Liver (tissue), 3 donors: Measurements from ENCODE around the gene SYT5.

Experiments
- CTCF ChIP-seq: fragments of 150-350 bp; IDR thresholded peaks from 2 replicates; pipeline ENCODE4 v1.5.1; 2017; ENCODE audit warnings: improper control_type of control experiment, low read depth, low read length; ENCODE audit not compliant: missing input control
- EGR1 ChIP-seq, 2 donors: IDR thresholded peaks; 2 replicates each; pipeline ENCODE4 v1.6.1; 2016 to 2018; ENCODE audit warnings: antibody characterized with exemption in 2 of 2, low read depth in 2 of 2
- FOXA1 ChIP-seq: IDR thresholded peaks from 2 replicates; pipeline ENCODE4 v1.6.1; 2016; ENCODE audit warnings: antibody characterized with exemption
- JUND ChIP-seq, 2 donors: IDR thresholded peaks; 2 replicates each; pipeline ENCODE4 v1.6.1; 2016; ENCODE audit warnings: antibody characterized with exemption in 2 of 2
- SP1 ChIP-seq: IDR thresholded peaks from 2 replicates; pipeline ENCODE4 v1.6.1; 2018; ENCODE audit warnings: antibody characterized with exemption, mild to moderate bottlenecking
- TF ChIP-seq, protein P1 (sequence below): IDR thresholded peaks from 2 replicates; pipeline ENCODE4 v1.6.1; 2016; ENCODE audit warnings: antibody characterized with exemption, mild to moderate bottlenecking
- TF ChIP-seq, protein P2 (sequence below): IDR thresholded peaks from 2 replicates; pipeline ENCODE4 v1.6.1; 2016; ENCODE audit warnings: antibody characterized with exemption
- donor health status: healthy.
- donor health status: healthy.

DNA sequence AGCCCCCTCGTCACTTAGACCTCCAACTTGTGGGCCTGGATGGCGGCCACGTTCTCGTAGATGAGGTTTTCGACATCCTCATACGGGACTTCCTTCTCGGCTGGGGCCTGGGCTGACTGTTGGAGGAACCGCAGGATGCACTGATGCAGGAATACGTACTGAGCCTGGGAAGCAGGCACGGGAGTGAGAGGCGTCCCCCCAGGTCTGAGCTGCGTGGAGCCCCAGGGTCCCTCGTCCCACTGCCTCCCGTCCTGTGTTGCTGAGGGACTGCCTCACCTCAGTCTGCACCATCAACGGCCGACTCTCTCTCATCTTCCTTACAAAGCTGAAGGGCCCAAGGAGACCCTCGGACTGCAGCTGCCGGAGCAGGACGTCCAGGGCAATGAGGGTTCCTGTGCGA is 1.7 kb upstream of the SYT5 start:
- TF ChIP-seq CTCF (no peak), SP1 (no peak), EGR1 (IDR thresholded peaks at IDR 0.05; ENCODE audit: low read depth in 2 of 2) (no peak), JUND (IDR thresholded peaks at IDR 0.05) (no peak), FOXA1 (no peak)
- TF ChIP-seq, protein P1, sequence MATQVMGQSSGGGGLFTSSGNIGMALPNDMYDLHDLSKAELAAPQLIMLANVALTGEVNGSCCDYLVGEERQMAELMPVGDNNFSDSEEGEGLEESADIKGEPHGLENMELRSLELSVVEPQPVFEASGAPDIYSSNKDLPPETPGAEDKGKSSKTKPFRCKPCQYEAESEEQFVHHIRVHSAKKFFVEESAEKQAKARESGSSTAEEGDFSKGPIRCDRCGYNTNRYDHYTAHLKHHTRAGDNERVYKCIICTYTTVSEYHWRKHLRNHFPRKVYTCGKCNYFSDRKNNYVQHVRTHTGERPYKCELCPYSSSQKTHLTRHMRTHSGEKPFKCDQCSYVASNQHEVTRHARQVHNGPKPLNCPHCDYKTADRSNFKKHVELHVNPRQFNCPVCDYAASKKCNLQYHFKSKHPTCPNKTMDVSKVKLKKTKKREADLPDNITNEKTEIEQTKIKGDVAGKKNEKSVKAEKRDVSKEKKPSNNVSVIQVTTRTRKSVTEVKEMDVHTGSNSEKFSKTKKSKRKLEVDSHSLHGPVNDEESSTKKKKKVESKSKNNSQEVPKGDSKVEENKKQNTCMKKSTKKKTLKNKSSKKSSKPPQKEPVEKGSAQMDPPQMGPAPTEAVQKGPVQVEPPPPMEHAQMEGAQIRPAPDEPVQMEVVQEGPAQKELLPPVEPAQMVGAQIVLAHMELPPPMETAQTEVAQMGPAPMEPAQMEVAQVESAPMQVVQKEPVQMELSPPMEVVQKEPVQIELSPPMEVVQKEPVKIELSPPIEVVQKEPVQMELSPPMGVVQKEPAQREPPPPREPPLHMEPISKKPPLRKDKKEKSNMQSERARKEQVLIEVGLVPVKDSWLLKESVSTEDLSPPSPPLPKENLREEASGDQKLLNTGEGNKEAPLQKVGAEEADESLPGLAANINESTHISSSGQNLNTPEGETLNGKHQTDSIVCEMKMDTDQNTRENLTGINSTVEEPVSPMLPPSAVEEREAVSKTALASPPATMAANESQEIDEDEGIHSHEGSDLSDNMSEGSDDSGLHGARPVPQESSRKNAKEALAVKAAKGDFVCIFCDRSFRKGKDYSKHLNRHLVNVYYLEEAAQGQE, result no peak
- TF ChIP-seq, protein P2, sequence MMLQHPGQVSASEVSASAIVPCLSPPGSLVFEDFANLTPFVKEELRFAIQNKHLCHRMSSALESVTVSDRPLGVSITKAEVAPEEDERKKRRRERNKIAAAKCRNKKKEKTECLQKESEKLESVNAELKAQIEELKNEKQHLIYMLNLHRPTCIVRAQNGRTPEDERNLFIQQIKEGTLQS, result no peak
